Ishikawa (cell line): ENCODE results near the gene SUSD5.

Experiments
- EGR1 ChIP-seq: IDR thresholded peaks from 2 replicates; pipeline ENCODE4 v1.6.1; 2012
- EP300 ChIP-seq: IDR thresholded peaks from 2 replicates; pipeline ENCODE4 v1.6.1; 2012; ENCODE audit warnings: borderline replicate concordance
- FOXM1 ChIP-seq: IDR thresholded peaks from 2 replicates; pipeline ENCODE4 v1.6.1; 2012; ENCODE audit warnings: low read depth, borderline replicate concordance
- NFIC ChIP-seq: IDR thresholded peaks from 2 replicates; pipeline ENCODE4 v1.6.1; 2012
- TAF1 ChIP-seq: IDR thresholded peaks from 2 replicates; pipeline ENCODE4 v1.6.1; 2012; ENCODE audit warnings: low read depth, mild to moderate bottlenecking
- TCF12 ChIP-seq: IDR thresholded peaks from 2 replicates; pipeline ENCODE4 v1.6.1; 2012; ENCODE audit warnings: low read depth
- USF1 ChIP-seq: IDR thresholded peaks from 2 replicates; pipeline ENCODE4 v1.6.1; 2012
- YY1 ChIP-seq: IDR thresholded peaks from 2 replicates; pipeline ENCODE4 v1.6.1; 2012; ENCODE audit warnings: low read depth

- TF ChIP-seq TAF1 (no peak), EGR1 (no peak), USF1 (no peak), FOXM1 (no peak), EP300 (no peak), TCF12 (no peak), NFIC (no peak), YY1 (no peak)
Observed at GRCh38 chr3:33194303-33194702, 24.3 kb downstream of the SUSD5 start.
